WTC11 (cell line): ENCODE results near the gene DONSON. TPM values are rescaled to one million over a fixed set of nuclear protein-coding genes. Genes with fewer than 3 reads are reported as not detected.

Experiments used
- ATAC-seq: fragments of 200-7000 bp; cut with Tn5 transposase; 2 replicates; pipeline ENCODE4 v1.10.0; 2021; ENCODE audit warnings: mild to moderate bottlenecking, moderate library complexity
- CTCF ChIA-PET: fragments of 300-600 bp; sonication (Branson Sonifier 250); formaldehyde crosslinking; loops from one replicate; lab custom pipeline; 2021; ENCODE audit warnings: antibody characterized with exemption; lab: Charles Lee
- POLR2A ChIA-PET: fragments of 350-600 bp; sonication (Branson Sonifier 250); formaldehyde crosslinking; loops from one replicate; lab custom pipeline; 2021; ENCODE audit warnings: antibody characterized with exemption; lab: Charles Lee
- DNase-seq: peaks from one replicate; pipeline ENCODE4 v3.0.0; 2021; ENCODE audit warnings: low spot score
- H3K27ac Mint-ChIP-seq: 2 replicates; pipeline ENCODE4 v1.8.0; 2021; ENCODE audit warnings: mixed read lengths
- H3K27me3 Mint-ChIP-seq: 2 replicates; pipeline ENCODE4 v1.8.0; 2021; ENCODE audit warnings: low read depth, mild to moderate bottlenecking, moderate library complexity, mixed read lengths
- H3K36me3 Mint-ChIP-seq: 2 replicates; pipeline ENCODE4 v1.8.0; 2021; ENCODE audit warnings: mixed read lengths
- H3K4me1 Mint-ChIP-seq: 2 replicates; pipeline ENCODE4 v1.8.0; 2022; ENCODE audit warnings: mixed read lengths
- H3K4me3 Mint-ChIP-seq: 2 replicates; pipeline ENCODE4 v1.8.0; 2021; ENCODE audit warnings: mild to moderate bottlenecking, moderate library complexity, mixed read lengths
- H3K9me3 Mint-ChIP-seq: 2 replicates; pipeline ENCODE4 v1.8.0; 2021; ENCODE audit warnings: mixed read lengths
- GABPB1 ChIP-seq: sonication (generic); formaldehyde crosslinking; IDR thresholded peaks from 2 replicates; pipeline ENCODE4 v1.8.1; 2023; ENCODE audit warnings: mild to moderate bottlenecking, missing genetic modification reagents
- JAZF1 ChIP-seq: fragments of 250-450 bp; sonication (Bioruptor Pico); IDR thresholded peaks from 2 replicates; pipeline ENCODE4 v1.9.0; 2021; ENCODE audit warnings: moderate library complexity, mild to moderate bottlenecking, inconsistent platforms
- JUN ChIP-seq: sonication (generic); formaldehyde crosslinking; IDR thresholded peaks from 2 replicates; pipeline ENCODE4 v1.8.0; 2023; ENCODE audit warnings: mild to moderate bottlenecking, missing genetic modification reagents
- TEAD1 ChIP-seq: sonication (generic); formaldehyde crosslinking; IDR thresholded peaks from 2 replicates; pipeline ENCODE4 v1.8.0; 2022; ENCODE audit warnings: mild to moderate bottlenecking, missing genetic modification reagents
- TP53 ChIP-seq: sonication (generic); formaldehyde crosslinking; IDR thresholded peaks from 2 replicates; pipeline ENCODE4 v1.8.1; 2023; ENCODE audit warnings: mild to moderate bottlenecking, missing genetic modification reagents
- ZMAT4 ChIP-seq: fragments of 250-450 bp; sonication (Bioruptor Pico); IDR thresholded peaks from 2 replicates; pipeline ENCODE4 v1.9.0; 2021; ENCODE audit warnings: mild to moderate bottlenecking
- ZNF263 ChIP-seq: sonication (generic); formaldehyde crosslinking; IDR thresholded peaks from 2 replicates; pipeline ENCODE4 v1.8.1; 2022; ENCODE audit warnings: low read depth, mild to moderate bottlenecking, moderate library complexity, missing genetic modification reagents
- ZNF423 ChIP-seq: fragments of 250-450 bp; sonication (Bioruptor Pico); IDR thresholded peaks from 2 replicates; pipeline ENCODE4 v2.1.2; 2022; ENCODE audit warnings: mild to moderate bottlenecking, moderate library complexity
- ZNF532 ChIP-seq: fragments of 250-450 bp; sonication (Bioruptor Pico); IDR thresholded peaks from 2 replicates; pipeline ENCODE4 v1.9.0; 2021; ENCODE audit warnings: mild to moderate bottlenecking, borderline replicate concordance
- total RNA-seq: library from RNA; stranded (reverse); gene quantifications from 3 replicates; pipeline ENCODE4 v1.2.3, GENCODE V29; 2021
- TF ChIP-seq, protein P1 (sequence below): fragments of 250-450 bp; sonication (Bioruptor Pico); IDR thresholded peaks from 2 replicates; pipeline ENCODE4 v1.9.0; 2021; ENCODE audit warnings: moderate library complexity, mild to moderate bottlenecking, inconsistent platforms, borderline replicate concordance
- TF ChIP-seq, protein P2 (sequence below): sonication (generic); formaldehyde crosslinking; IDR thresholded peaks from 2 replicates; pipeline ENCODE4 v1.8.0; 2023; ENCODE audit warnings: missing genetic modification reagents, mild to moderate bottlenecking, borderline replicate concordance
- TF ChIP-seq, protein P3 (sequence below): sonication (generic); formaldehyde crosslinking; IDR thresholded peaks from 2 replicates; pipeline ENCODE4 v1.8.1; 2023; ENCODE audit warnings: mild to moderate bottlenecking, missing genetic modification reagents, moderate library complexity

DONSON gene
- total RNA-seq, 1 experiment from 2014 or later = 32.2 TPM

GRCh38 chr21:33622253-33622652 is 33.8 kb upstream of the DONSON start:
- no peak for DNase-seq

GRCh38 chr21:33619726-33620125 is 31.2 kb upstream of the DONSON start:
- no peak overlapping the region for H3K4me3 Mint-ChIP-seq
- H3K27ac Mint-ChIP-seq = no peak overlapping the region
- ATAC-seq (no peak), DNase-seq (no peak)
- no peaks in the 10 kb centered on the region for H3K9me3 Mint-ChIP-seq
- ChIA-PET POLR2A (no interaction called here), CTCF (interaction anchor here (1.3 kb wide), 1 partner anchor 14 kb away, joined by 5 read pairs; no protein-coding TSS in a partner anchor)
- H3K27me3 Mint-ChIP-seq = no peaks in the 10 kb centered on the region
- H3K36me3 Mint-ChIP-seq = peaks cover 28% of the 10 kb centered on the region
- no peak for TF ChIP-seq TP53 (CRISPR knock-in tag)
- TF ChIP-seq GABPB1 (CRISPR knock-in tag) = no peak
- TF ChIP-seq ZMAT4 (CRISPR knock-in tag) = no peak
- TF ChIP-seq, protein P1, sequence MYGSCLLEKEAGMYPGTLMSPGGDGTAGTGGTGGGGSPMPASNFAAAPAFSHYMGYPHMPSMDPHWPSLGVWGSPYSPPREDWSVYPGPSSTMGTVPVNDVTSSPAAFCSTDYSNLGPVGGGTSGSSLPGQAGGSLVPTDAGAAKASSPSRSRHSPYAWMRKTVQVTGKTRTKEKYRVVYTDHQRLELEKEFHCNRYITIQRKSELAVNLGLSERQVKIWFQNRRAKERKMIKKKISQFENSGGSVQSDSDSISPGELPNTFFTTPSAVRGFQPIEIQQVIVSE = no peak
- no peak for TF ChIP-seq ZNF423 (CRISPR knock-in tag)
- no peak for TF ChIP-seq JUN (CRISPR knock-in tag)
- no peak for TF ChIP-seq JAZF1 (CRISPR knock-in tag)
- TF ChIP-seq, protein P2, sequence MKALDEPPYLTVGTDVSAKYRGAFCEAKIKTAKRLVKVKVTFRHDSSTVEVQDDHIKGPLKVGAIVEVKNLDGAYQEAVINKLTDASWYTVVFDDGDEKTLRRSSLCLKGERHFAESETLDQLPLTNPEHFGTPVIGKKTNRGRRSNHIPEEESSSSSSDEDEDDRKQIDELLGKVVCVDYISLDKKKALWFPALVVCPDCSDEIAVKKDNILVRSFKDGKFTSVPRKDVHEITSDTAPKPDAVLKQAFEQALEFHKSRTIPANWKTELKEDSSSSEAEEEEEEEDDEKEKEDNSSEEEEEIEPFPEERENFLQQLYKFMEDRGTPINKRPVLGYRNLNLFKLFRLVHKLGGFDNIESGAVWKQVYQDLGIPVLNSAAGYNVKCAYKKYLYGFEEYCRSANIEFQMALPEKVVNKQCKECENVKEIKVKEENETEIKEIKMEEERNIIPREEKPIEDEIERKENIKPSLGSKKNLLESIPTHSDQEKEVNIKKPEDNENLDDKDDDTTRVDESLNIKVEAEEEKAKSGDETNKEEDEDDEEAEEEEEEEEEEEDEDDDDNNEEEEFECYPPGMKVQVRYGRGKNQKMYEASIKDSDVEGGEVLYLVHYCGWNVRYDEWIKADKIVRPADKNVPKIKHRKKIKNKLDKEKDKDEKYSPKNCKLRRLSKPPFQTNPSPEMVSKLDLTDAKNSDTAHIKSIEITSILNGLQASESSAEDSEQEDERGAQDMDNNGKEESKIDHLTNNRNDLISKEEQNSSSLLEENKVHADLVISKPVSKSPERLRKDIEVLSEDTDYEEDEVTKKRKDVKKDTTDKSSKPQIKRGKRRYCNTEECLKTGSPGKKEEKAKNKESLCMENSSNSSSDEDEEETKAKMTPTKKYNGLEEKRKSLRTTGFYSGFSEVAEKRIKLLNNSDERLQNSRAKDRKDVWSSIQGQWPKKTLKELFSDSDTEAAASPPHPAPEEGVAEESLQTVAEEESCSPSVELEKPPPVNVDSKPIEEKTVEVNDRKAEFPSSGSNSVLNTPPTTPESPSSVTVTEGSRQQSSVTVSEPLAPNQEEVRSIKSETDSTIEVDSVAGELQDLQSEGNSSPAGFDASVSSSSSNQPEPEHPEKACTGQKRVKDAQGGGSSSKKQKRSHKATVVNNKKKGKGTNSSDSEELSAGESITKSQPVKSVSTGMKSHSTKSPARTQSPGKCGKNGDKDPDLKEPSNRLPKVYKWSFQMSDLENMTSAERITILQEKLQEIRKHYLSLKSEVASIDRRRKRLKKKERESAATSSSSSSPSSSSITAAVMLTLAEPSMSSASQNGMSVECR (CRISPR knock-in tag) = no peak
- peaks cover 16% of the 10 kb centered on the region for H3K4me1 Mint-ChIP-seq

More at GRCh38 chr21:33622253-33622652, 33.8 kb upstream of the DONSON start:
- TF ChIP-seq TEAD1 (CRISPR knock-in tag) (no peak), ZNF263 (CRISPR knock-in tag) (no peak), ZNF532 (CRISPR knock-in tag) (no peak)
- TF ChIP-seq, protein P3, sequence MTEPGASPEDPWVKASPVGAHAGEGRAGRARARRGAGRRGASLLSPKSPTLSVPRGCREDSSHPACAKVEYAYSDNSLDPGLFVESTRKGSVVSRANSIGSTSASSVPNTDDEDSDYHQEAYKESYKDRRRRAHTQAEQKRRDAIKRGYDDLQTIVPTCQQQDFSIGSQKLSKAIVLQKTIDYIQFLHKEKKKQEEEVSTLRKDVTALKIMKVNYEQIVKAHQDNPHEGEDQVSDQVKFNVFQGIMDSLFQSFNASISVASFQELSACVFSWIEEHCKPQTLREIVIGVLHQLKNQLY (CRISPR knock-in tag) = no peak
- Mint-ChIP-seq H3K4me1 (peaks cover 16% of the 10 kb centered on the region), H3K27me3 (no peaks in the 10 kb centered on the region), H3K36me3 (peaks cover 25% of the 10 kb centered on the region), H3K4me3 (no peak overlapping the region), H3K9me3 (no peaks in the 10 kb centered on the region), H3K27ac (peak overlapping the region; percentile 70; the same call in 1 of the 2 replicates)
- CTCF ChIA-PET = interaction anchor here (2.0 kb wide), 1 partner anchor 16 kb away, joined by 9 read pairs; no protein-coding TSS in a partner anchor
- peak; percentile 92 for ATAC-seq
- POLR2A ChIA-PET = no interaction called here
